ENCODE results near the gene SALL3. TPM values are rescaled to one million over a fixed set of nuclear protein-coding genes. Genes with fewer than 3 reads are reported as not detected.

The SALL3 gene
- total RNA-seq, 1 donor from 2014 or later, result not detected

GRCh38 chr18:78972930-78973331 is 6.7 kb upstream of the SALL3 start:
- Mint-ChIP-seq H3K36me3 (ENCODE audit: low read depth) (peaks cover 4% of the 10 kb centered on the region), H3K9me3 (ENCODE audit: low read depth) (peaks cover 4% of the 10 kb centered on the region), H3K4me3 (ENCODE audit: unreplicated experiment) (no peak overlapping the region), H3K4me1 (ENCODE audit: low read depth) (peaks cover 4% of the 10 kb centered on the region), H3K27me3 (ENCODE audit: low read depth) (peaks cover 78% of the 10 kb centered on the region), H3K27ac (ENCODE audit: unreplicated experiment) (no peak overlapping the region)
- DNase-seq (ENCODE audit: low spot score), result no peak
- TF ChIP-seq, protein P1, sequence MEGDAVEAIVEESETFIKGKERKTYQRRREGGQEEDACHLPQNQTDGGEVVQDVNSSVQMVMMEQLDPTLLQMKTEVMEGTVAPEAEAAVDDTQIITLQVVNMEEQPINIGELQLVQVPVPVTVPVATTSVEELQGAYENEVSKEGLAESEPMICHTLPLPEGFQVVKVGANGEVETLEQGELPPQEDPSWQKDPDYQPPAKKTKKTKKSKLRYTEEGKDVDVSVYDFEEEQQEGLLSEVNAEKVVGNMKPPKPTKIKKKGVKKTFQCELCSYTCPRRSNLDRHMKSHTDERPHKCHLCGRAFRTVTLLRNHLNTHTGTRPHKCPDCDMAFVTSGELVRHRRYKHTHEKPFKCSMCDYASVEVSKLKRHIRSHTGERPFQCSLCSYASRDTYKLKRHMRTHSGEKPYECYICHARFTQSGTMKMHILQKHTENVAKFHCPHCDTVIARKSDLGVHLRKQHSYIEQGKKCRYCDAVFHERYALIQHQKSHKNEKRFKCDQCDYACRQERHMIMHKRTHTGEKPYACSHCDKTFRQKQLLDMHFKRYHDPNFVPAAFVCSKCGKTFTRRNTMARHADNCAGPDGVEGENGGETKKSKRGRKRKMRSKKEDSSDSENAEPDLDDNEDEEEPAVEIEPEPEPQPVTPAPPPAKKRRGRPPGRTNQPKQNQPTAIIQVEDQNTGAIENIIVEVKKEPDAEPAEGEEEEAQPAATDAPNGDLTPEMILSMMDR (IDR thresholded peaks at IDR 0.05), result no peak

DNA sequence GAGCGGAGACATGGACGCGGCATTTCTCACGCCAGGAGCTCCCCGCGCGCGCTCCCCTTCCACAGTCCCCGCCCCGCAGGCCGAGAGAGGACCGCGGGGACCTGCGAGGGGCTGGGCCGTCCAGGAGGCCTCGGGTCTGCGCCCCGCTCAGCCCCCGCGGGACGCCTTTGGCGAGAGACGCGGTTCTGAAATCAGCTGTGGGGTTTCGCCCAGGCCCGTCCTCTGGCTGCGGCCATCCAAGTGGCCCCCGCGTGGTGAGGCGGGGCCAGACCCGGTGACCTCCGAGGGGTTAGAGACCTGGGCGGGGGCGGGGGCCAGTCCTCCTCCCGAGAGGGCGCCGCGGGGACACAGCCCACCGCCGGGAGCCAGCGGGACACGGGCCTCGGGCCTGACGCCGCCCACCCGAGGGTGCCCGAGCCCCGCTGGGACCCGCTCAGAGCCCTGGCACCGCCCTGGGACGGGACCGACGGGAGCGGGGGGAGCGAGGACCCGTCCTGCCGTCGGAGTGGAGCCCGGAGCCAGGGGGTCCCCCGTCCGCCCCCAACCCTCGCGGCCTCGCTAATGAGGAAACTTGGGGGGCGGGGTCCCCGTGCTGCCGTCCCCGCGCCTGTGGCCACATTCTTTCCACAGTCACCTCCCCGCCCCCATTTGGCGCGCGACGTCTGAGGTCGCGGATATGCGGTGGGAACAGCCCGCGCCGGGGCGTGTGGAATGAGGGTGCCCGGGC is 6.1 kb upstream of the SALL3 start:
- TF ChIP-seq, protein P1 (IDR thresholded peaks at IDR 0.05), result no peak
- peak; percentile 81 for DNase-seq (ENCODE audit: low spot score)
- Mint-ChIP-seq H3K36me3 (ENCODE audit: low read depth) (peaks cover 4% of the 10 kb centered on the region), H3K27ac (ENCODE audit: unreplicated experiment) (no peak overlapping the region), H3K9me3 (ENCODE audit: low read depth) (peaks cover 4% of the 10 kb centered on the region), H3K27me3 (ENCODE audit: low read depth) (peaks cover 79% of the 10 kb centered on the region), H3K4me1 (ENCODE audit: low read depth) (peaks cover 8% of the 10 kb centered on the region), H3K4me3 (ENCODE audit: unreplicated experiment) (no peak overlapping the region)

- no peak overlapping the region for H3K4me3 Mint-ChIP-seq (ENCODE audit: unreplicated experiment)
- H3K27me3 Mint-ChIP-seq (ENCODE audit: low read depth), result peaks cover 73% of the 10 kb centered on the region
- peaks cover 10% of the 10 kb centered on the region for H3K4me1 Mint-ChIP-seq (ENCODE audit: low read depth)
- no peak overlapping the region for H3K27ac Mint-ChIP-seq (ENCODE audit: unreplicated experiment)
- peaks cover 4% of the 10 kb centered on the region for H3K9me3 Mint-ChIP-seq (ENCODE audit: low read depth)
- TF ChIP-seq, protein P1 (IDR thresholded peaks at IDR 0.05), result no peak
- H3K36me3 Mint-ChIP-seq (ENCODE audit: low read depth), result peaks cover 4% of the 10 kb centered on the region
- no peak for DNase-seq (ENCODE audit: low spot score)
These were observed 5.4 kb upstream of the SALL3 start for GRCh38 chr18:78974115-78974761.

GRCh38 chr18:78975292-78975691 is 4.3 kb upstream of the SALL3 start:
- Mint-ChIP-seq H3K27me3 (ENCODE audit: low read depth) (peaks cover 66% of the 10 kb centered on the region), H3K36me3 (ENCODE audit: low read depth) (peaks cover 4% of the 10 kb centered on the region), H3K4me3 (ENCODE audit: unreplicated experiment) (no peak overlapping the region), H3K9me3 (ENCODE audit: low read depth) (peaks cover 4% of the 10 kb centered on the region), H3K4me1 (ENCODE audit: low read depth) (peaks cover 10% of the 10 kb centered on the region), H3K27ac (ENCODE audit: unreplicated experiment) (no peak overlapping the region)
- no peak for DNase-seq (ENCODE audit: low spot score)
- TF ChIP-seq, protein P1 (IDR thresholded peaks at IDR 0.05), result no peak

DNA sequence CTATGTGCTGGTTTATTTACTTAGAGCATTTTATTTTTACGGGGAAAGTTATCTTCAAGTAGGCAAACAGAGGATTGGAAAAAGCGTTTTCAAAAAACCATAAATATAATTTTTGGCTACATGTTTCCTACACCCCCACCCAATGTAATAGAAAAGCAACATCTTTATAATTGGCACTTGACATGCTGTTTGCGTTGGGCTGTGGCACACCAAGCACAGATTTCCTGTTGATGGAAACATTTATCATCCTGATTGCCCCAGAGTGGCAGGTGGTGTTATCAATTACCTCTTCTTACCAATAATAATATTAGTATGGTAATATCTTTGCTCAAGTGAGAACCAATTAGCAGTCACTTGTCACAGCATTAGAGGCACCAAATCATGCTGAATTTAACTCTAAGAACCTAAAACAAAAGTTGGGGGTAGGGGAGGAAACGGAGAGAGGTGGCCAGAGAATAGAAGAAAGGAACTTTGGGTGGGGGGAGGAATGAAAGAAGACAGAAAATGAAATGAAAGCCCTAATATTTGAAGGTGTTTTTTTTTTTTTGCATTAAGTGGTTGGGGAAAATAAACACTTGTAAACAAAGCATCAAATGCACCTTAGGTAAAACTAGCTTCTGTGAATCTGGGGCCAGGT is 3.8 kb upstream of the SALL3 start:
- Mint-ChIP-seq H3K36me3 (ENCODE audit: low read depth) (peaks cover 4% of the 10 kb centered on the region), H3K4me1 (ENCODE audit: low read depth) (peaks cover 10% of the 10 kb centered on the region), H3K27ac (ENCODE audit: unreplicated experiment) (no peak overlapping the region), H3K9me3 (ENCODE audit: low read depth) (peaks cover 4% of the 10 kb centered on the region), H3K4me3 (ENCODE audit: unreplicated experiment) (no peak overlapping the region), H3K27me3 (ENCODE audit: low read depth) (peaks cover 62% of the 10 kb centered on the region)
- TF ChIP-seq, protein P1 (IDR thresholded peaks at IDR 0.05), result no peak
- no peak for DNase-seq (ENCODE audit: low spot score)
